Liver (tissue), 3 donors: ENCODE measurements around the gene PALM3.

ENCODE experiments used
- CTCF ChIP-seq: fragments of 150-350 bp; IDR thresholded peaks from 2 replicates; pipeline ENCODE4 v1.5.1; 2017; ENCODE audit warnings: improper control_type of control experiment, low read depth, low read length; ENCODE audit not compliant: missing input control
- EGR1 ChIP-seq, 2 donors: IDR thresholded peaks; 2 replicates each; pipeline ENCODE4 v1.6.1; 2016 to 2018; ENCODE audit warnings: antibody characterized with exemption in 2 of 2, low read depth in 2 of 2
- GABPA ChIP-seq, 2 donors: IDR thresholded peaks in 1 of 2; conservative IDR thresholded peaks in 1 of 2; 2 replicates each; pipeline ENCODE4 v1.6.1; 2016; ENCODE audit warnings: antibody characterized with exemption in 2 of 2, mild to moderate bottlenecking in 1 of 2, moderate library complexity in 1 of 2
- SP1 ChIP-seq: IDR thresholded peaks from 2 replicates; pipeline ENCODE4 v1.6.1; 2018; ENCODE audit warnings: antibody characterized with exemption, mild to moderate bottlenecking
- TAF1 ChIP-seq: conservative IDR thresholded peaks from 2 replicates; pipeline ENCODE4 v1.6.1; 2016; ENCODE audit warnings: antibody characterized with exemption, mild to moderate bottlenecking
- donor health status: healthy.
- donor health status: healthy.

GRCh38 chr19:14053500-14053899, 8.4 kb downstream of the PALM3 start:
- no peak for TF ChIP-seq GABPA (IDR thresholded peaks at IDR 0.05 in 1 of 2, conservative IDR thresholded peaks at IDR 0.05 in 1 of 2)
- TF ChIP-seq TAF1, result no peak
- TF ChIP-seq CTCF, result no peak
- TF ChIP-seq EGR1 (IDR thresholded peaks at IDR 0.05; ENCODE audit: low read depth in 2 of 2), result no peak
- TF ChIP-seq SP1, result no peak
